Urinary bladder (tissue), 4 donors: ENCODE measurements around the gene TOR1A. TPM values are rescaled to one million over a fixed set of nuclear protein-coding genes. Genes with fewer than 3 reads are reported as not detected.
"Not testable (repeated sequence)": the region's sequence is repeated elsewhere in the genome, so short reads cannot be mapped to it uniquely, and the experiment has no call there.

ENCODE experiments used
- DNase-seq: peaks from one replicate; pipeline ENCODE4 v3.0.0-alpha.2; 2015; ENCODE audit errors: extremely low spot score
- H3K27ac ChIP-seq: one replicate; pipeline ENCODE4 v1.5.1; 2013; ENCODE audit warnings: low read depth, mild to moderate bottlenecking, moderate library complexity
- H3K36me3 ChIP-seq: one replicate; pipeline ENCODE4 v1.6.1; 2013; ENCODE audit warnings: mild to moderate bottlenecking, moderate library complexity; ENCODE audit not compliant: insufficient read depth
- H3K4me1 ChIP-seq: one replicate; pipeline ENCODE4 v1.6.1; 2013; ENCODE audit warnings: mild to moderate bottlenecking, moderate library complexity; ENCODE audit not compliant: insufficient read depth
- H3K4me3 ChIP-seq: one replicate; pipeline ENCODE4 v1.5.1; 2013; ENCODE audit warnings: low read depth, low read length
- WGBS: extraction: QIAGEN DNeasy Blood & Tissue Kit; methylation state at CpG from one replicate; pipeline ENCODE4 v1.1.7; 2013; 5-methylcytosine and 5-hydroxymethylcytosine counted together
- polyA plus RNA-seq: library from polyadenylated mRNA; stranded (reverse); fragments of 200-250 nt; gene quantifications from one replicate; pipeline ENCODE4 v1.2.3, GENCODE V29; 2013
- small RNA-seq: library from RNA; depleted of rRNA; stranded (forward); fragments of <200 nt; gene quantifications from one replicate; pipeline ENCODE3, GENCODE V24; 2014
- total RNA-seq: library from RNA; depleted of rRNA; stranded (reverse); fragments of >200 nt; gene quantifications from one replicate; pipeline ENCODE4 v1.2.3, GENCODE V29; 2014
- donor health status: healthy with polysubstance abuse.
- donor health status: healthy.

The TOR1A gene
- total and polyA plus RNA-seq, 2 donors: 20.5 to 36.7 TPM

GRCh38 chr9:129776096-129776495 lies 47.8 kb downstream of the TOR1A start:
- not testable (repeated sequence) for H3K27ac ChIP-seq, H3K36me3 ChIP-seq, H3K4me3 ChIP-seq, DNase-seq, H3K4me1 ChIP-seq
- 92% methylated on average over 4 of the region's 4 CpGs for WGBS

DNA sequence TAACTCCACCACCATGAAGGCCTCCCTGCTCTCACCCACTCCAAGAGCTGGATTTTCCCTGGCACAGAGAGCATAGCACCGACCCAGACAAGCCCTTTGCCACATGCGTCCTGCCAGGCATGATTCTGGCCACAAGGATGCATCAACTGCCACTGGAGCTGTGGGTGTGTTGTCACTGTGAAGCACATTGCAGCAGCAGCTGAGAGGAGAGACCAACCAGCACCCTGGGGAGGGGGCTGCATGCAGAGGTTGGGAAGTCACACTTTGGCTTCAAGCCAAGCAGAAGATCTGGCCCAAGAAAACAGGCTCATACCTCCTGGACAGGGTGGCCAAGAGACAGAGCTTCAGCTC lies 48.5 kb downstream of the TOR1A start:
- no peaks in the 10 kb centered on the region for H3K36me3 ChIP-seq
- 65% methylated on average over 2 of the region's 2 CpGs for WGBS
- DNase-seq: no peak
- no peak overlapping the region for H3K4me3 ChIP-seq
- peaks cover 3% of the 10 kb centered on the region for H3K4me1 ChIP-seq
- no peak overlapping the region for H3K27ac ChIP-seq

DNA sequence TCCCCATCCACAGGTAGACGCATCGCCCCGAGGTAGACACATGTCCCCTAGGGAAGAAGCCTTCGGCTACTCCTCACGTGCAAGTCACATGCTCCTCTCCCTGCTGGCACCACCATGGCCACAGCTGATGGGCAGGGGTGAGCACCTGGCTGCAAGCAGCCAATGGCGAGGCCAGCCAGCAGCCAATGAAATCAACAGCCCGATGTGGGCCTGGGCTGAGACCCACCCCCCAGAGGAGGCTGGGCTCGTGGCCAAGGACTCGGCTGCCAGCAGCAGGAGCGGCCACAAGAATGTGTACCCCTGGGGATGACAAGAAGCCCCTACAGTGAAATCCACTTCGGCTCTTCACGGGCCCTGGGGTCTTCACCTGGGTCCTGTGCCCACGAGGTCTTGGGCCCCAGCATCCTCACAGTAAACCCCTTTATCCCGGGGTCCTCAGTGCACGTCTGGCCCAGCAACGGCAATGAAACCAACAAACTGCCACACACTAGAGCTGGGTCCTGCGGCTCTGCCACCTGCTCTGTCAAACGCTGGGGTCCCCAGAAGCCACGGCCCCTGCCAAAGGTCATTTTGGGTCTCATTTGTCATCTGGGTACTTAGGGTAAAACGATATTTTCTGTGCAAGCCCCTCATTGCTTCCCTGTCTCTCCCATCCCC lies 49.0 kb downstream of the TOR1A start:
- H3K27ac ChIP-seq: no peak overlapping the region
- no peaks in the 10 kb centered on the region for H3K36me3 ChIP-seq
- peaks cover 3% of the 10 kb centered on the region for H3K4me1 ChIP-seq
- DNase-seq: no peak
- WGBS: 72% methylated on average over 20 of the region's 20 CpGs
- no peak overlapping the region for H3K4me3 ChIP-seq

- 75% methylated on average over 10 of the region's 10 CpGs for WGBS
- H3K27ac ChIP-seq: no peak overlapping the region
- H3K36me3 ChIP-seq: no peaks in the 10 kb centered on the region
- peaks cover 3% of the 10 kb centered on the region for H3K4me1 ChIP-seq
- no peak for DNase-seq
- no peak overlapping the region for H3K4me3 ChIP-seq
Observed at GRCh38 chr9:129773262-129774048, 50.5 kb downstream of the TOR1A start.

DNA sequence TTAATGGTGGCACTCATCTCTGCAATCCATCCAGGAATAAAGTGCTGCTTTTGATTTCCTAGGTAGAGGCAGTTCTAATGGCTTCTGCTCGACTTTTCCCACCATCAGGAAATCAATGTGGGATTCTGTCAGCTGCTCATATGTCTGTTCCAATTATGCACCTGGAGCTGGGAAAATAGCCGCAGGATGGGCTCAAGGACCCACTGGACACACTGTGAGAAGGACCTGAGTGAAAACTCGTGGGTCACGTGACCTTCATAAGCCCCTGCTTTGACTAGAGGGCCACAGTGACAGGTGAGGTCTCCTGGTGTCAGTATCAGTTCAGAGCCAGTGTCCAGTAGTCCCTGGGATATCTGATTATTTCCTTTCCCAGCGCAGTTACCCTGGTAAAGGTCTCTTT lies 53.2 kb downstream of the TOR1A start:
- Histone ChIP-seq H3K27ac (no peak overlapping the region), H3K4me3 (no peak overlapping the region), H3K4me1 (no peaks in the 10 kb centered on the region), H3K36me3 (no peaks in the 10 kb centered on the region)
- WGBS: 81% methylated on average over 5 of the region's 5 CpGs
- DNase-seq: no peak

- DNase-seq: no peak
- 75% methylated on average over 5 of the region's 5 CpGs for WGBS
- Histone ChIP-seq H3K27ac (no peak overlapping the region), H3K4me3 (no peak overlapping the region), H3K4me1 (no peaks in the 10 kb centered on the region), H3K36me3 (no peaks in the 10 kb centered on the region)
Observed at GRCh38 chr9:129769669-129770068, 54.3 kb downstream of the TOR1A start.

GRCh38 chr9:129768486-129768885 lies 55.5 kb downstream of the TOR1A start:
- DNase-seq: no peak
- no peak overlapping the region for H3K4me3 ChIP-seq
- H3K4me1 ChIP-seq: no peaks in the 10 kb centered on the region
- H3K27ac ChIP-seq: no peak overlapping the region
- 97% methylated on average over 6 of the region's 6 CpGs for WGBS
- H3K36me3 ChIP-seq: no peaks in the 10 kb centered on the region

DNA sequence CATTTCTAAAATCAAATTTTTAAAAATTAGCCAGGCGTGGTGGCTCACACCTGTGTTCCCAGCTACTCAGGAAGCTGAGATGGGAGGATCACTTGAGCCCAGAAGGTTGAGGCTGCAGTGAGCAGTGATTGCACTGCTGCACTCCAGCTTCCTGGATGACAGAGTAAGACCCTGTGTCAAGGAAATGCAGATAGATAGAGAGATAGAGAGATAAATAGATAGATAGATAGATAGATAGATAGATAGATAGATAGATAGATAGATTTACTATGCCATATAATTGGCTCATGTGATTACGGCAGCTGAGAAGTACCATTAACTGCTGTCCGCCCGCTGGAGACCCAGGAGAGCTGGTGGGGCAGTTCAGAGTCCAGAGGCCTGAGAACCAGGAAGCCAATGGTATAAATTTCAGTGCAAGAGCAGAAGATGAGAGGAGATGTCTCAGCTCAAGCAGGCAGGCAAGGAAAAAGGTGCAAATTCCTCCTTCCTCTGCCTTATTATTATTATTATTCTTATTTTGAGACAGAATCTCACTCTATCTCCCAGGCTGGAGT lies 58.1 kb downstream of the TOR1A start:
- no peaks in the 10 kb centered on the region for H3K36me3 ChIP-seq
- no peak for DNase-seq
- H3K4me1 ChIP-seq: no peaks in the 10 kb centered on the region
- WGBS: 95% methylated on average over 4 of the region's 4 CpGs
- no peak overlapping the region for H3K27ac ChIP-seq
- H3K4me3 ChIP-seq: no peak overlapping the region

GRCh38 chr9:129762985-129763926 lies 60.7 kb downstream of the TOR1A start:
- DNase-seq: no peak
- H3K36me3 ChIP-seq: no peaks in the 10 kb centered on the region
- 65% methylated on average over 13 of the region's 13 CpGs for WGBS
- H3K27ac ChIP-seq: peak overlapping the region; percentile 72
- no peak overlapping the region for H3K4me3 ChIP-seq
- no peaks in the 10 kb centered on the region for H3K4me1 ChIP-seq

Small RNAs within 50 kb of the gene (small RNA-seq; reads per million reads assigned to genes)
- not detected for gene MIR6855

Other genes starting within 250 kb of the TOR1A start
- not detected for gene C9orf50, start 203.0 kb downstream of the TOR1A start, total RNA-seq
- gene C9orf50, start 203.0 kb downstream of the TOR1A start, polyA plus RNA-seq: 0.28 TPM
- gene NTMT1, start 198.0 kb downstream of the TOR1A start, total RNA-seq: 12.8 TPM
- 46.7 TPM for gene NTMT1, start 198.0 kb downstream of the TOR1A start, polyA plus RNA-seq
- 5.8 TPM for gene ASB6, start 182.0 kb downstream of the TOR1A start, total RNA-seq
- 16.5 TPM for gene ASB6, start 182.0 kb downstream of the TOR1A start, polyA plus RNA-seq
- gene PRRX2, start 158.5 kb downstream of the TOR1A start, total RNA-seq: 8.6 TPM
- gene PRRX2, start 158.5 kb downstream of the TOR1A start, polyA plus RNA-seq: 15.8 TPM
- gene PTGES, start 71.1 kb downstream of the TOR1A start, total RNA-seq: 18.0 TPM
- 26.8 TPM for gene PTGES, start 71.1 kb downstream of the TOR1A start, polyA plus RNA-seq
- 25.3 TPM for gene TOR1B, start 21.0 kb downstream of the TOR1A start, total RNA-seq
- 26.4 TPM for gene TOR1B, start 21.0 kb downstream of the TOR1A start, polyA plus RNA-seq
- gene C9orf78, start 11.1 kb upstream of the TOR1A start, total RNA-seq: 27.0 TPM
- gene C9orf78, start 11.1 kb upstream of the TOR1A start, polyA plus RNA-seq: 99.8 TPM
- gene USP20, start 11.3 kb upstream of the TOR1A start, total RNA-seq: 7.7 TPM
- 38.7 TPM for gene USP20, start 11.3 kb upstream of the TOR1A start, polyA plus RNA-seq
- 121 TPM for gene FNBP1, start 219.1 kb upstream of the TOR1A start, total RNA-seq
- 107 TPM for gene FNBP1, start 219.1 kb upstream of the TOR1A start, polyA plus RNA-seq
- gene GPR107, start 229.8 kb upstream of the TOR1A start, total RNA-seq: 30.1 TPM
- 27.6 TPM for gene GPR107, start 229.8 kb upstream of the TOR1A start, polyA plus RNA-seq